M059J (cell line): Measurements from ENCODE around the gene FAM171A2. TPM values are rescaled to one million over a fixed set of nuclear protein-coding genes. Genes with fewer than 3 reads are reported as not detected.

Experiments
- DNase-seq: peaks from one replicate; pipeline ENCODE4 v3.0.0-alpha.2; 2012; ENCODE audit warnings: low read depth
- total RNA-seq: library from RNA; depleted of rRNA; stranded (reverse); fragments of >200 nt; shearing (Covaris generic); gene quantifications from 2 replicates; pipeline ENCODE4 v1.2.3, GENCODE V29; 2014

FAM171A2 gene
- total RNA-seq, 1 experiment from 2014 or later, result 5.2 TPM

- DNase-seq, result no peak
Measured at GRCh38 chr17:44361292-44362260, 2.1 kb downstream of the FAM171A2 start.

- DNase-seq, result peak; percentile 38
Measured at GRCh38 chr17:44360826-44361225, 2.8 kb downstream of the FAM171A2 start.

GRCh38 chr17:44360144-44360533 lies 3.5 kb downstream of the FAM171A2 start:
- DNase-seq, result no peak

GRCh38 chr17:44359458-44360143 lies 4.1 kb downstream of the FAM171A2 start:
- DNase-seq, result no peak

GRCh38 chr17:44359006-44359405 lies 4.6 kb downstream of the FAM171A2 start:
- DNase-seq, result no peak

- no peak for DNase-seq
Measured at GRCh38 chr17:44358066-44358465, 5.6 kb downstream of the FAM171A2 start.

GRCh38 chr17:44356241-44356640 lies 7.4 kb downstream of the FAM171A2 start:
- no peak for DNase-seq

GRCh38 chr17:44355642-44356099 lies 8.0 kb downstream of the FAM171A2 start:
- DNase-seq, result no peak

- DNase-seq, result no peak
Measured at GRCh38 chr17:44354582-44355561, 8.8 kb downstream of the FAM171A2 start.

GRCh38 chr17:44353672-44354331 lies 9.9 kb downstream of the FAM171A2 start:
- no peak for DNase-seq

- DNase-seq, result no peak
Measured at GRCh38 chr17:44352828-44353671, 10.6 kb downstream of the FAM171A2 start.

GRCh38 chr17:44351961-44352827 lies 11.5 kb downstream of the FAM171A2 start:
- no peak for DNase-seq

- DNase-seq, result no peak
Measured at GRCh38 chr17:44351464-44351863, 12.2 kb downstream of the FAM171A2 start.

- peak; percentile 42 for DNase-seq
Measured at GRCh38 chr17:44350733-44351226, 12.9 kb downstream of the FAM171A2 start.

- DNase-seq, result no peak
Measured at GRCh38 chr17:44349553-44350070, 14.0 kb downstream of the FAM171A2 start.

- DNase-seq, result no peak
Measured at GRCh38 chr17:44348988-44349364, 14.7 kb downstream of the FAM171A2 start.

- peak; percentile 44 for DNase-seq
Measured at GRCh38 chr17:44348234-44348987, 15.2 kb downstream of the FAM171A2 start.
